Urothelium cell line (cell line): ENCODE data around the gene ARHGDIG.
"Not testable (repeated sequence)": the region's sequence is repeated elsewhere in the genome, so short reads cannot be mapped to it uniquely, and the experiment has no call there.

Experiments used
- DNase-seq: peaks from one replicate; pipeline ENCODE4 v3.0.0; 2011; ENCODE audit warnings: low spot score, mixed read lengths
- FAIRE-seq: peaks from 2 replicates; lab custom pipeline; 2011; peaks lifted over from hg19 to GRCh38; lab: Jason Lieb, UNC

Gene ARHGDIG

DNA sequence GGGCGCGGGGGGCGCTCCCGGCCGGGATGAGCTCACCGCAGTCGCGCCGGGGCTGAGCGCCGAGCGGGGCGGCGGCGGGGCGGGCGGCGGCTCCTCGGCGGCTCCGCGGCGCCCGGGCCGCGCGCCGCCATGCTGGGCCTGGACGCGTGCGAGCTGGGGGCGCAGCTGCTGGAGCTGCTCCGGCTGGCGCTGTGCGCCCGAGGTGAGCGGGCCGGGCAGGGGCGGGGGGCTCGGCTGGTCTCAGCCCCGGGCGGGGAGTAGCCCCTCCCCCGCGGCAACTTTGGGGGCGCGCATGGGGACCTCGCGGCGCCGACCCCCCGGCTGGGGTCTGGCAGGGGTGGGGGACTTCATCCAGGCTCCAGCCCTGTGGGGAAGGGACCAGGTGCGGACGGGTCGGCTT is at the start of gene ARHGDIG:
Gene ARHGDIG (plus strand): TSS at position 40 of the 400 bp plus-strand sequence. CDS start 90 bp downstream, at position 130.
- DNase-seq: no peak
- FAIRE-seq: no peak

DNA sequence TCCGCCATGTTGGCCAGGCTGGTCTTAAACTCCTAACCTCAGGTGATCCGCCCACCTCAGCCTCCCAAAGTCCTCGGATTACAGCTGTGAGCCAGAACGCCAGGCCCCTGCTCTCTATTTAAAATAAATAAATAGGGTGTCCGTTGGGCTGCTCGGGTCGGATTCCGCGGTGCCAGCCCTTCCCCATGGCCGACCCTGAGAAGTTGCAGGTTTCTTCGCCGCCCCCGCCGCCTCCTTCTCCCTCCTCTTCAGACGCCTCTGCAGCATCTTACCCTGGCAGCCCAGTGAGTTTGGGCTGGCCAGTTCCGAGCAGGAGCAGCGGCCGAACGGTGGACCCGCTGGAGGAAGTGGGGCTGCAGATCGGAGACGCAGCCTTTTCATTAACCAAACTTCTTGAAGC is 49.4 kb upstream of the ARHGDIG start:
- DNase-seq: no peak
- no peak for FAIRE-seq

DNA sequence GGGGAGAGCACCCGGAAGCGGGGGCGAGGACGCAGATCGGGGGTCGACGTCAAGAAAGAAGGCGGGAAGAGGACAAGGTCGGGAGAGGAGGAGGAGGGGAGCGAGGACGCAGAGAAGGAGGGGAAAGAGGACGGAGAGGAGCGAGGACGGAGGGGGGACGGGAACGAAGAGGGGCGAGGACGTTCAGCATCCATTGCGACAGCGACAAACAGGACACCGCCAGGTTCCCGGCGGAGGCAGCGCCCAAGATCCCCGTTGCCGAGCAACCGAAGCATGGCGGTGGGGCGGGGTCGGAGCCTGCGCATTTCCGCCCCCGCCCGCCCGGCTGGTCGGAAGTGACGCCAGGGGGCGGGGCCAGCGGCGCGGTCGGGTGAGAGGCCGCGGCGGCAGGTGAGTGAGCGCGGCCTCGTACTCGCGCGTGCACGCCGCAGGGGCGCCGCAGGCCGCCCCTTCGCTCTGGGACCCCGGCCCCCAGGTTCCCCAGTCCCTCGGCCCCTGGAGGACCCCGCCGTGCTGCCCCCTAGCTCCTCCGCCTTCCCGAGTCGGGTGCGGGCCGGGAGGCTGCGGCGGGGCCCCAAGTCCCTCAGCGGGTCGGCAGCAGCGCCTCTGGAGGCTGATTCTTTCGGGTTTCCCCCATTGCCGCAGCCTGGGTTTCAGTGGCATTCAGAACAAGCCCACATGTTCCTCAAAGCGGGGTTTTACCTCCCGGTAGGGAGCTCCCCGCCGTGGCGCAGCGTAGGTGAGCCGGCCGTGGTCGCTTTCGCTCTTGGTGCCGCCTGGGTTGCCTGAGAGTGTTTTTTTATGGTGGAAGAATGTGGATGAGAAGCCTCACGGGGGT is 45.7 kb upstream of the ARHGDIG start, which contains the start of gene FAM234A:
Gene FAM234A (plus strand): TSS at position 354 of the 838 bp plus-strand sequence. CDS start 19,593 bp downstream, outside the sequence.
- peak; percentile 95 for DNase-seq
- FAIRE-seq: no peak

DNA sequence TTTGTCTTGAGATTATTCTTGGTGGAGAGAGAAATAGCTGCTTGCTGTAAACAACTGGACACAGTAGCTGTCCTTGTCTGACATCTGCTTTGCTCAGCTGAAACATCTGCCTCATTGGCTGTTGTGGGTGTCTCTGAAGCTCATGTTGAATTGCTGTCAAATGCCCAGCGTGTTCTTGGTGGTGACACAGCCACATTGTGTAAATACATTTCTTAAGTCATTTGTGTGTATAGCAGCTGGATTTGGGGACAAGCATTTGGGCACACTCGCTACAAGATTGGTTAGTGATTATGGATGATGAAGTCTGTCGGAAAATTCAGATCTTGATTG is 40.5 kb upstream of the ARHGDIG start:
- FAIRE-seq (no peak), DNase-seq (no peak)

DNA sequence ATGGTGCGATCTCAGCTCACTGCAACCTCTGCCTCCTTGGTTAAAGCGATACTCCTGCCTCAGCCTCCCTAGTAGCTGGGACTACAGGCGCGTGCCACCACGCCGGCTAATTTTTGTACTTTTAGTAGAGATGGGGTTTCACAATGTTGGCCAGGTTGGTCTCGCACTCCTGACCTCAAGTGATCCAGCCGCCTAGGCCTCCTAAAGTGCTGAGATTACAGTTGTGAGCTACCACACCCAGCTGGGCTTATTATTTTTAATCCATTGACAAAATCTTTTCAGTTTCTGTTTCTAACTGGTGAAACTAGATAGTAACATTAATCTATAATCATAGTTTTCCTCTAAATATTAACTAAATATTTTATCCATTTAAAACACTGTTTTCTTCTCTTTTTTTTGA is 39.8 kb upstream of the ARHGDIG start:
- DNase-seq (no peak), FAIRE-seq (no peak)

DNA sequence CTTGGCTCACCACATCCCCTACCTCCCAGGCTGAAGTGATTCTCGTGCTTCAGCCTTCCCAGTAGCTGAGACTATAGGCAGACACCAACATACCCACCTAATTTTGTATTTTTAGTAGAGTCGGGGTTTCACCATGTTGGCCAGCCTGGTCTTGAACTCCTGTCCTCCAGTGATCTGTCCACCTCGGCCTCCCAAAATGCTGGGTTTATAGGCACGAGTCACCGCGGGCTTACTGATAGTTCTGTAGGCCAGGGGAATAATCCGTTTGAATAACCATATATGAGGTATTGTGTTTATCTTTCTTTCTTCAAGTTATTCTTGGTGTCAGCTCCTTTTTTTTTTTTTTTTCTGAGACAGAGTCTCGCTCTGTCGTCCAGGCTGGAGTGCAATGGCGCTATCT is 38.1 kb upstream of the ARHGDIG start:
- DNase-seq: no peak

DNA sequence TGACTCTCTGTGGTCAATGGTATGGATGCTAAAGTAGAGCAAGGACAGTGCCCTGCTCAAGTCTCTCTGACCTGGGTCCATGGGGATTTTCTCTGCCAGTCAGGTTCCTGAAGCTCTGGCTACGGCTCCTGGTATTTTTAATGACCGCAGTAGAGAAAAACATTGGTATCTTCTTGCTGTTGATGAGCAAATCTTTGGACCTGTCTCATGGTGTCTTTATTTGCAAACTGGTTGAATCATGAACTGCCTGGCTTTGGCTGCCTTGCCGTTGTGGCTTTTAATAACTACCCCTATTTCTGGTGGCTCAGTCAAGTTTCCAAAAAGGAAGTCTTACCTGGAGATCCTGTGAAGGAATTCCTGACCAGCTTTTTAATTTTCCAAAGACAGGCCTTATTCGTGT is 37.0 kb upstream of the ARHGDIG start:
- FAIRE-seq (no peak), DNase-seq (no peak)

More for the DNA sequence above, 38.1 kb upstream of the ARHGDIG start:
- no peak for FAIRE-seq

DNA sequence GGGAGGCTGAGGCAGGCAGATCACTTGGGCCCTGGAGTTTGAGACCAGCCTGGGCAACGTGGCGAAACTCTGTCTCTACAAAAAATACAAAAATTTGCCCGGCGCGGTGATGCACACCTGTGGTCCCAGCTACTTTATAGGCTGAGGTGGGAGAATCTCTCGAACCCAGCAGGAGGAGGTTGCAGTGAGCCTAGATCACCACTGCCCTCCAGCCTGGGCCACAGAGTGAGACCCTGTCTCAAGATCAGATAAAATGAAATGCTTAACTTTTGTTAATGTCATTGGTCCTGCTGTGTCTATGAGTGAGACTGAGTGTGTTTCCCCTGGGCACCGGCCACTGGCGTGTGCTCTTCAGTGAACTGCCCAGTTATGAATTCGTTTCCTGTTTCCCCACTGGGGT is 35.3 kb upstream of the ARHGDIG start:
- FAIRE-seq: no peak

DNA sequence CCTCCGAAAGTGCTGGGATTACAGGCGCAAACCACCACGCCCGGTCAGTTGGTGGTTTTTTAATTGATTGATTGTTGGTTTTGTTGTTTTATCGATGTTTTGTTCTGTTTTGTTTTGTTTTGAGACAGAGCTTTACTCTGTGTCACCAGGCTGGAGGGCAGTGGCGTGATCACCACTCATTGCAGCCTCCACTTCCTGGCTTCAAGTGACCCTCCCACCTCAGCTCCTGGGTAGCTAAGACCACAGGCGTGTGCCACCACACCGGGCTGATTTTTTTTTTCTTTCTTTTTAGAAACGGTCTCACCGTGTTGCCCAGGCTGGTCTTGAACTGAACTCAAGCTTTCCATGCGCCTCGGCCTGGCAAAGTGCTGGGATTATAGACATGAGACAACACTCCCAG is 33.4 kb upstream of the ARHGDIG start:
- DNase-seq: no peak
- no peak for FAIRE-seq

More for the DNA sequence above, 35.3 kb upstream of the ARHGDIG start:
- no peak for DNase-seq

DNA sequence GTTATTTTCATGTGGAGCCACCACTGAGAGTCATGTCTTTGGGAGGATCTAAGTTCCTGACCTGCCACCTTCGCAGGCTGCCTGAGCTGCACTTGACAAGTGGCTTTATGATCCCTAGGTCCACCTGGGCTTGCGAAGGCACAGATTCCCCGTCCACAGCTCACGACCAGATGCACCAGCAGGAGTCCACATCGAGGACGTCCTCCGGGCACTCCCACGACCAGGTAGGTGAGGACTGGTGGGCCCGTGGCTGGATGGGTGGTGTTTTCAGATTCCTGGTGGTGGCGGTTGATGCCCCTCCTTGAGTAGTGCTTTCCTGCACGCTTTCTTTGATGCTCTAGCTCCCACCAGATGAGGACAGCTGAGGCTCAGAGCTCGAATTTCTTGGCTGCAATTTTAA is 31.0 kb upstream of the ARHGDIG start:
- no peak for FAIRE-seq
- DNase-seq: no peak

DNA sequence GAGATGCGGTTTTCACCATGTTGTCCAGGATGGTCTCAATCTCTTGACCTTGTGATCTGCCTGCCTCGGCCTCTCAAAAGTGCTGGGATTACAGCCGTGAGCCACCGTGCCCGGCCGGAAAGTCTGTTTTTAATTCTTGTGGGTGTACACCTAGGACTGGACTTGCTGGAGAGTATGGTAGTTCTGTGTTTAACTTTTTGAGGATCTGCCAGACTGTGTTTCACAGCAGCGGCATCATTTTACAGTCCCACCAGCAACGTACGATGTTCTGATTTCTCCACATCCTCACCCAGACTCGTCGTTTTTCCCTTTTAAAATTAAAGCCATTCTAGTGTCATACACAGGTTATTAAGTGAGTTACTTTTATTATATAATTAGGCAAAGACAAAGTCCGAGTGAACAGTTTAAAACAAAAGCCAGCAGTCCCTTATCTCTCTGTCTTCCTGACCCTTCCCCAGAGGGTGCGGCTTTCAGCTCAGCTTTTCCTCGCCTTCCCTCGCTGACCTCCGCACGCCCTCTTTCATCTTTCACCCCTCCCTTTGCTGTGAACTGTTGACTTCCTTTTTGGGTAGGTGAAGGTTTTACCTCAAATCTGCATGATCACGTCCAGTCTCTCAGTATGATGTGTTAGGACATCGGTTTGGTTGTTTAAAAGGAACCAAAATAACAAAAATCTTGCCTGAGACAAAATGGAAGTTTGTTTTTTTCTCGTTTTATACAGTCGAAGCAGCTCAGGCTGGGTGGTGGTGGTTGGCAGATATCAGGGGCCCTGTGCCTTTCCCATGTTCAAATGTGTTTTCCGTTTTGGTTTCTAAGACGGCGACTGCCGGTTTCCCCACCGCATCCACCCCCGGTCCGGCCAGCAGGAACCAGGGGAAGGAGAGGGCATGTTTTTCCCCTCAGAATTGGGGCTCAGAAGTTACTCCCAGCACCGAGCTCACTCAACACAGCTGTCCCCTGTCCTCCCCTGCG is 27.7 kb upstream of the ARHGDIG start:
- no peak for FAIRE-seq
- DNase-seq: no peak

DNA sequence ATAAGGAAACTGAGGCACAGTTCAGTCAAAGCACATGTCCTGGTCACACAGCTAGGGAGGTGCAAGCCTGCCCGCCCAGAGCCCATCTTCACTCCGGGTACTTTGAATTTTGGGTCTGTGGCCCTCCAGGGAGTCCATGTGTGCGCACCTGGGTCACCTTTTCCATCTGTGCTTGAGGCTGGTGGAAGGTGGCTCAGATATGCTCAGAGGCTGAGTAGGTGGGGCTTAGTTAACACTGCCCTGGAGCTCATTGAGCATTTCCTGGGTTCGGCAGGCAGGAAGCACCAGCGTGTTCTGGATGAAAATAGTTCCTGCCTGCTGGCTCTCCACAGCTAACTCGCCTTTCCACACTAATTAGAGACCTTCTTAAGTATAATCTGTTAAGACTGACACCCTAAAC is 26.6 kb upstream of the ARHGDIG start:
- DNase-seq: no peak
- no peak for FAIRE-seq

DNA sequence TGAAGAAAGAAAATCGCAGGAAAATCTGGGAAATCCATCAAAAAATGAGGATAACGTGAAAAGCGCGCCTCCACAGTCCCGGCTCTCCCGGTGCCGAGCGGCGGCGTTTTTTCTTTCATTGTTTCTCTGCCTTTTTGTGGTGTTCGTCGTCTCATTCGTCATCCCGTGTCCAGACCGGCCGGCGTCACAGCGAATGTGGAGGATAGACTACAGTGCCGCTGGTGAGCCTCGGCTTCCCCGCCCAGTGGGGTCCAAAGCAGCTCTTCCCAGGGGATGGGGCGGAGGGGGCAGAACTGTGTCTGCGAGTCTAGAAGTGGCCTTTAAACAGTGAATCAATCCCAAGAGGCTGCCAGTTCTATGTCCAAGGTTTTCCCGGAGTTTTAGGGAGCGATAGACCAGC is 25.9 kb upstream of the ARHGDIG start:
- no peak for FAIRE-seq
- DNase-seq: no peak

DNA sequence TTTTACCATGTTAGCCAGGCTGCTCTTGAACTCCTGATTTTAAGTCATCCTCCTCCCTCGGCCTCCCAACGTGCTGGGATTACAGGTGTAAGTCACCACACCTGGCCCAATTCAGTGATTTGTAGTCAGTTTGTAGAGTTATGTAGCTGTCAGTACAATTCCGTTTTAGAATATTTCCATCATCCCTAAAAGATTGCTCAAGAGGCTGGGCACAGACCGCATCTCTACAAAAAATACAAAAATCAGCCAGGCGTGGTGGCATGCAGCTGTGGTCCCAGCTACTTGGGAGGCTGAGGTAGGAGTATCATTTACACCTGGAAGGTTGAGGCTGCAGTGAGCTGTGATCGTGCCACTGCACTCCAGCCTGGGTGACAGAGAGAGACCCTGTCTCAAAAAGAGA is 25.2 kb upstream of the ARHGDIG start:
- no peak for DNase-seq
- no peak for FAIRE-seq

DNA sequence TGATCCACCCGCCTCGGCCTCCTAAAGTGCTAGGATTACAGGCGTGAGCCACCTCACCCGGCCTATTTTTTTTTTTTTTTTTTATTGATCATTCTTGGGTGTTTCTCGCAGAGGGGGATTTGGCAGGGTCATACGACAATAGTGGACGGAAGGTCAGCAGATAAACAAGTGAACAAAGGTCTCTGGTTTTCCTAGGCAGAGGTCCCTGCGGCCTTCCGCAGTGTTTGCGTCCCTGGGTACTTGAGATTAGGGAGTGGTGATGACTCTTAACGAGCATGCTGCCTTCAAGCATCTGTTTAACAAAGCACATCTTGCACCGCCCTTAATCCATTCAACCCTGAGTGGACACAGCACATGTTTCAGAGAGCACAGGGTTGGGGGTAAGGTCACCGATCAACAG is 22.3 kb upstream of the ARHGDIG start:
- FAIRE-seq, DNase-seq: not testable (repeated sequence)

DNA sequence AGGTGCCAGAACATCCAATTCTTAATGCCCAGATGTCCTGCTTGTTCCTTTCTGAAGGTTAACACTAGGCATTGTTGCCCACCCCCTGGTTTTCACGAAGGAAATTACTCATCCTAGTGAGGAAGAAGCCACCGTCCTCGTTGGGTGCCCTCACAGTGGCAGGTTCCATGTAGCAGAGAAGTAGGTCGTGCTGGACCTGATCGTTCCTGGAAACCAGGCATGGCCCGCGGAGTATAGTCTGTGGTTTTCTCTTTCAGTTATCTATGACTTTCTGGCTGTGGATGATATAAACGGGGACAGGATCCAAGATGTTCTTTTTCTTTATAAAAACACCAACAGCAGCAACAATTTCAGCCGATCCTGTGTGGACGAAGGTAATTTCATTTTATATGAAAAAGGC is 21.2 kb upstream of the ARHGDIG start:
- DNase-seq (no peak), FAIRE-seq (no peak)

DNA sequence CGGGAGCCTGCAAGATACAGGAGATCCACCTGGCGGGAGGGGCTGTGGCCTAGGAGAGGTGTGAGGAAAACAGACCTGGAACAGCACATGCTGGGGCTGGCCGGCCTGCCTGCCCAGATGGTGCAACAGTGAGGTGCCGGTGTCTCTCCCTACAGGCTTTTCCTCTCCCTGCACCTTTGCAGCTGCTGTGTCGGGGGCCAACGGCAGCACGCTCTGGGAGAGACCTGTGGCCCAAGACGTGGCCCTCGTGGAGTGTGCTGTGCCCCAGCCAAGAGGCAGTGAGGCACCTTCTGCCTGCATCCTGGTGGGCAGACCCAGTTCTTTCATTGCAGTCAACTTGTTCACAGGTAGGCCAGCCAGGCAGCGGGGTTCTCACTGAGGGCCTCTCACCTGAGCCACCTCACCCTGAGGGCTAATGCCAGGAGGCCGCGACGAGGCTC is 20.6 kb upstream of the ARHGDIG start:
- DNase-seq: no peak
- no peak for FAIRE-seq

DNA sequence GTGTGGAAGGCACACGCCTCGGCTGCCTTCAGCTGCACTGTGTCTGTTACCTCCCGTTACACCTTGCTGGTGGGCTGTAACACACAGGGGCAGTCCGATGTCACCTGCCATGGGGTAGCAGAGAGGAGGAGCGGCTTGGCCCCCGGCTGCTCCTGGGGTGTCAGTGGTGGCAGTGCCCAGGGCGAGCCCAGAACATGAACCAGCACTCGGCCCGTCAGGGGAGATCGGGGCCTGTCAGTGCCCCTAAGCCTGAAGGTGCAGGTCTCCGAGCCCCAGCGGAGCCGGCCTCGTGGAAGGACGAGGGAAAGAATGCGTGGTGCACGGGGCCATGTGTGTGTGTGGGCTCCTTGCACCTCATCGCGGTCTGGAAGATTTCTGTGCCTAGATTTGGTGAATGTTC is 20.1 kb upstream of the ARHGDIG start:
- FAIRE-seq (no peak), DNase-seq (no peak)

DNA sequence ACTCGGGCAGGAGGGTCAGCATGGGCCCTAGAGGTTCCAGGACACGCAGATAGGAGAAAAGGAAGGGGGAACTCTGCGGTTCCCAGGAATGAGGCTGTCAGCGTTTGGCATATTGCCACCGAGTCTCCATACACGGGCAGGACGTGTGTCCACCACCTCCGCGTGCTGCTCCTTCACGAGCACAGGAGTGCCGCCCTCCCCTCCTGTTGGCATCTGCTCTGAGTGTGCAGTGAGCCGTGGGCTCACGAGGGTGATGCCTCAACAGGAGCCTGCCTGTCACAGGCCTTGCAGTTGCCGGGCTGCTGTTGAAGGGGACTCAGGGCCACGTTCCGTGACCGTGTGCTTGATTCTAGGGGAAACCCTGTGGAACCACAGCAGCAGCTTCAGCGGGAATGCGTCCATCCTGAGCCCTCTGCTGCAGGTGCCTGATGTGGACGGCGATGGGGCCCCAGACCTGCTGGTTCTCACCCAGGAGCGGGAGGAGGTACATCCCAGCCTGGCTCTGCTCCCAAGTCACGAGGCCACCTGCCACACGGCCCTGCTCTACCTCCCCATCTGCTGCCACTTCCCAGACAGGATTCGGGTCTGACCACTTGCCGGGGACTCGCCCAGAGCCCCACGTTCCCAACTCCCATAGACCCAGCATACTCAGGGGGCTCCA is 19.2 kb upstream of the ARHGDIG start:
- DNase-seq: no peak

DNA sequence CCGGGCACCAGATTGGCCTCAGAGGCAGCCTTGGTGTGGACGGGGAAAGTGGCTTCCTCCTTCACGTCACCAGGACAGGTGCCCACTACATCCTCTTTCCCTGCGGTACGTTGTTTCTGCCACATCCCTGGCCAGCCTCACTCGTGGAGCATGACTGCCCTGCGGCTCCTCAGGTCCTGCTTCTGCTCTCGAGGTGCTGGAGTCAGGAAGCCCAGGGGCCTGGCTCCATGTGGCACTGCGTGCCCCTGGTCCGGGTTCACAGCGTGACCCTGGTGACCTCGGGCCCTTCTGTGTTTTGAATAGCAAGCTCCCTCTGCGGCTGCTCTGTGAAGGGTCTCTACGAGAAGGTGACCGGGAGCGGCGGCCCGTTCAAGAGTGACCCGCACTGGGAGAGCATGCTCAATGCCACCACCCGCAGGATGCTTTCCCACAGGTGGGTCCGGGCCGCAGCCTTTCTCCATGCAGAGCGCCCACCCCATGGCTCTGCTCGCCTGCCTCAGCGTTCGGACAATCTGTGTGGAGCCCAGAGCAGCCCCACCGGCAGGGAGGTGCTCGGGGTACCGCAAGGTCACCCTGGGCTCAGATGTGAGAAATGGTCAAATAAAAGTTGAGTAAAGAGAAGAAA is 18.2 kb upstream of the ARHGDIG start:
- DNase-seq (no peak), FAIRE-seq (no peak)

More for the DNA sequence above, 19.2 kb upstream of the ARHGDIG start:
- FAIRE-seq: no peak
